Liver (tissue), 9 donors: ENCODE results near the gene ADM5. TPM values are rescaled to one million over a fixed set of nuclear protein-coding genes. Genes with fewer than 3 reads are reported as not detected.

Source experiments
- DNase-seq: peaks from one replicate; pipeline ENCODE4 v3.0.0-alpha.2; 2017; ENCODE audit warnings: low spot score
- H3K27ac ChIP-seq, 2 donors: one replicate each; pipeline ENCODE4 v1.7.0; 2013; ENCODE audit warnings: inconsistent platforms in 2 of 2, low read length in 2 of 2, control low read depth in 1 of 2, low read depth in 1 of 2, mild to moderate bottlenecking in 1 of 2
- H3K27me3 ChIP-seq, 4 donors: one replicate each; pipeline versions ENCODE4 v1.6.1 to v1.7.0; 2013; ENCODE audit warnings: low read length in 3 of 4, inconsistent platforms in 1 of 4, mild to moderate bottlenecking in 1 of 4, moderate library complexity in 1 of 4; ENCODE audit not compliant: control insufficient read depth in 4 of 4, insufficient read depth in 4 of 4
- H3K36me3 ChIP-seq, 4 donors: one replicate each; pipeline versions ENCODE4 v1.6.1 to v1.7.0; 2013; ENCODE audit warnings: low read length in 3 of 4, mild to moderate bottlenecking in 3 of 4, low read depth in 1 of 4, moderate library complexity in 1 of 4; ENCODE audit not compliant: control insufficient read depth in 4 of 4, insufficient read depth in 3 of 4
- H3K4me1 ChIP-seq, 4 donors: one replicate each; pipeline versions ENCODE4 v1.6.1 to v1.7.0; 2013; ENCODE audit warnings: low read length in 3 of 4, mild to moderate bottlenecking in 3 of 4, moderate library complexity in 1 of 4; ENCODE audit not compliant: control insufficient read depth in 4 of 4, insufficient read depth in 4 of 4
- H3K4me3 ChIP-seq, 3 donors: one replicate each; pipeline versions ENCODE4 v1.6.1 to v1.7.0; 2013; ENCODE audit warnings: low read length in 3 of 3, control low read depth in 1 of 3, low read depth in 1 of 3, mild to moderate bottlenecking in 1 of 3
- H3K9ac ChIP-seq, 2 donors: one replicate each; pipeline ENCODE4 v1.7.0; 2013; ENCODE audit warnings: low read length in 2 of 2, mild to moderate bottlenecking in 2 of 2, moderate library complexity in 2 of 2, control low read depth in 1 of 2, low read depth in 1 of 2
- H3K9me3 ChIP-seq, 4 donors: one replicate each; pipeline versions ENCODE4 v1.6.1 to v1.7.0; 2013; ENCODE audit warnings: low read length in 3 of 4; ENCODE audit not compliant: control insufficient read depth in 4 of 4
- ATF3 ChIP-seq: IDR thresholded peaks from 2 replicates; pipeline ENCODE4 v1.6.1; 2016; ENCODE audit warnings: antibody characterized with exemption
- CTCF ChIP-seq: fragments of 150-350 bp; IDR thresholded peaks from 2 replicates; pipeline ENCODE4 v1.5.1; 2017; ENCODE audit warnings: improper control_type of control experiment, low read depth, low read length; ENCODE audit not compliant: missing input control
- EGR1 ChIP-seq, 2 donors: IDR thresholded peaks; 2 replicates each; pipeline ENCODE4 v1.6.1; 2016 to 2018; ENCODE audit warnings: antibody characterized with exemption in 2 of 2, low read depth in 2 of 2
- FOXA1 ChIP-seq: IDR thresholded peaks from 2 replicates; pipeline ENCODE4 v1.6.1; 2016; ENCODE audit warnings: antibody characterized with exemption
- GABPA ChIP-seq, 2 donors: IDR thresholded peaks in 1 of 2; conservative IDR thresholded peaks in 1 of 2; 2 replicates each; pipeline ENCODE4 v1.6.1; 2016; ENCODE audit warnings: antibody characterized with exemption in 2 of 2, mild to moderate bottlenecking in 1 of 2, moderate library complexity in 1 of 2
- HNF4A ChIP-seq, 2 donors: conservative IDR thresholded peaks; 2 replicates each; pipeline ENCODE4 v1.6.1; 2016; ENCODE audit warnings: antibody characterized with exemption in 2 of 2, mild to moderate bottlenecking in 2 of 2
- HNF4G ChIP-seq: IDR thresholded peaks from 2 replicates; pipeline ENCODE4 v1.6.1; 2016; ENCODE audit warnings: antibody characterized with exemption
- JUND ChIP-seq, 2 donors: IDR thresholded peaks; 2 replicates each; pipeline ENCODE4 v1.6.1; 2016; ENCODE audit warnings: antibody characterized with exemption in 2 of 2
- MAX ChIP-seq: IDR thresholded peaks from 2 replicates; pipeline ENCODE4 v1.6.1; 2016; ENCODE audit warnings: antibody characterized with exemption
- NR2F2 ChIP-seq: IDR thresholded peaks from 2 replicates; pipeline ENCODE4 v1.6.1; 2016; ENCODE audit warnings: antibody characterized with exemption
- RAD21 ChIP-seq, 2 donors: IDR thresholded peaks; 2 replicates each; pipeline ENCODE4 v1.6.1; 2016; ENCODE audit warnings: antibody characterized with exemption in 2 of 2, mild to moderate bottlenecking in 2 of 2
- RXRA ChIP-seq, 2 donors: IDR thresholded peaks; 2 replicates each; pipeline ENCODE4 v1.6.1; 2017 to 2018; ENCODE audit warnings: antibody characterized with exemption in 2 of 2, mild to moderate bottlenecking in 1 of 2
- SP1 ChIP-seq: IDR thresholded peaks from 2 replicates; pipeline ENCODE4 v1.6.1; 2018; ENCODE audit warnings: antibody characterized with exemption, mild to moderate bottlenecking
- TAF1 ChIP-seq: conservative IDR thresholded peaks from 2 replicates; pipeline ENCODE4 v1.6.1; 2016; ENCODE audit warnings: antibody characterized with exemption, mild to moderate bottlenecking
- YY1 ChIP-seq: IDR thresholded peaks from 2 replicates; pipeline ENCODE4 v1.6.1; 2016; ENCODE audit warnings: antibody characterized with exemption, mild to moderate bottlenecking
- ZBTB33 ChIP-seq: IDR thresholded peaks from 2 replicates; pipeline ENCODE4 v1.6.1; 2016; ENCODE audit warnings: antibody characterized with exemption
- WGBS: extraction: QIAGEN DNeasy Blood & Tissue Kit; methylation state at CpG from one replicate; pipeline ENCODE4 v1.1.7; 2013; 5-methylcytosine and 5-hydroxymethylcytosine counted together
- polyA plus RNA-seq, 2 donors: library from polyadenylated mRNA; stranded (reverse) in 1 of 2; unstranded in 1 of 2; fragments of 200-250 nt in 1 of 2; fragments of >200 nt in 1 of 2; fragmentation: Nextera tagmentation in 1 of 2; extraction: Ambion mirVana in 1 of 2; gene quantifications; one replicate each; pipeline versions ENCODE4 v1.2.1 to v1.2.3, GENCODE V29; 2013 to 2015
- total RNA-seq, 2 donors: library from RNA; depleted of rRNA; stranded (reverse); fragments of >200 nt; gene quantifications; one replicate each; pipeline ENCODE4 v1.2.3, GENCODE V29; 2014
- TF ChIP-seq, protein P1 (sequence below): IDR thresholded peaks from 2 replicates; pipeline ENCODE4 v1.6.1; 2016; ENCODE audit warnings: antibody characterized with exemption, mild to moderate bottlenecking
- donor health status: healthy.
- donor health status: healthy.
- donor health status: healthy.
- donor health status: healthy.
- donor health status: healthy.

The ADM5 gene
- total and polyA plus RNA-seq, 4 donors: 0.11 to 0.84 (median 0.26) TPM

GRCh38 chr19:49687566-49688316 is 1.7 kb upstream of the ADM5 start:
- no peak overlapping the region for H3K4me3 ChIP-seq
- no peaks in the 10 kb centered on the region for H3K27me3 ChIP-seq
- no peak for TF ChIP-seq SP1
- no peak for TF ChIP-seq JUND (IDR thresholded peaks at IDR 0.05)
- TF ChIP-seq NR2F2: no peak
- TF ChIP-seq MAX: no peak
- TF ChIP-seq HNF4G: no peak
- no peak for TF ChIP-seq EGR1 (IDR thresholded peaks at IDR 0.05; ENCODE audit: low read depth in 2 of 2)
- no peak for TF ChIP-seq YY1
- TF ChIP-seq RXRA (IDR thresholded peaks at IDR 0.05): no peak
- no peak for TF ChIP-seq ZBTB33
- no peak for TF ChIP-seq FOXA1
- TF ChIP-seq RAD21 (IDR thresholded peaks at IDR 0.05): no peak
- WGBS: 75% methylated on average over 26 of the region's 26 CpGs
- H3K9ac ChIP-seq: no peak overlapping the region
- H3K4me1 ChIP-seq: peaks cover 3 to 36% (median 16%) of the 10 kb centered on the region in 4 donors
- no peak overlapping the region for H3K27ac ChIP-seq
- peaks cover 0 to 39% (median 10%) of the 10 kb centered on the region in 4 donors for H3K36me3 ChIP-seq
- DNase-seq: no peak
- H3K9me3 ChIP-seq: no peaks in the 10 kb centered on the region

- 83% methylated on average over 12 of the region's 12 CpGs for WGBS
- Histone ChIP-seq H3K27me3 (no peaks in the 10 kb centered on the region), H3K36me3 (peaks cover 0 to 36% (median 9%) of the 10 kb centered on the region in 4 donors), H3K4me3 (no peak overlapping the region), H3K9me3 (no peaks in the 10 kb centered on the region), H3K4me1 (peaks cover 3 to 36% (median 16%) of the 10 kb centered on the region in 4 donors), H3K27ac (peak overlapping the region in 1 of 2 donors; percentile 12), H3K9ac (no peak overlapping the region)
- no peak for DNase-seq
- TF ChIP-seq HNF4A (conservative IDR thresholded peaks at IDR 0.05) (no peak), EGR1 (IDR thresholded peaks at IDR 0.05; ENCODE audit: low read depth in 2 of 2) (no peak), ATF3 (no peak), CTCF (no peak), NR2F2 (no peak), FOXA1 (no peak), RAD21 (IDR thresholded peaks at IDR 0.05) (no peak), TAF1 (no peak), JUND (IDR thresholded peaks at IDR 0.05) (no peak), SP1 (no peak), YY1 (no peak), GABPA (IDR thresholded peaks at IDR 0.05 in 1 of 2, conservative IDR thresholded peaks at IDR 0.05 in 1 of 2) (no peak), ZBTB33 (no peak), HNF4G (no peak), RXRA (IDR thresholded peaks at IDR 0.05) (no peak), MAX (no peak)
- TF ChIP-seq, protein P1, sequence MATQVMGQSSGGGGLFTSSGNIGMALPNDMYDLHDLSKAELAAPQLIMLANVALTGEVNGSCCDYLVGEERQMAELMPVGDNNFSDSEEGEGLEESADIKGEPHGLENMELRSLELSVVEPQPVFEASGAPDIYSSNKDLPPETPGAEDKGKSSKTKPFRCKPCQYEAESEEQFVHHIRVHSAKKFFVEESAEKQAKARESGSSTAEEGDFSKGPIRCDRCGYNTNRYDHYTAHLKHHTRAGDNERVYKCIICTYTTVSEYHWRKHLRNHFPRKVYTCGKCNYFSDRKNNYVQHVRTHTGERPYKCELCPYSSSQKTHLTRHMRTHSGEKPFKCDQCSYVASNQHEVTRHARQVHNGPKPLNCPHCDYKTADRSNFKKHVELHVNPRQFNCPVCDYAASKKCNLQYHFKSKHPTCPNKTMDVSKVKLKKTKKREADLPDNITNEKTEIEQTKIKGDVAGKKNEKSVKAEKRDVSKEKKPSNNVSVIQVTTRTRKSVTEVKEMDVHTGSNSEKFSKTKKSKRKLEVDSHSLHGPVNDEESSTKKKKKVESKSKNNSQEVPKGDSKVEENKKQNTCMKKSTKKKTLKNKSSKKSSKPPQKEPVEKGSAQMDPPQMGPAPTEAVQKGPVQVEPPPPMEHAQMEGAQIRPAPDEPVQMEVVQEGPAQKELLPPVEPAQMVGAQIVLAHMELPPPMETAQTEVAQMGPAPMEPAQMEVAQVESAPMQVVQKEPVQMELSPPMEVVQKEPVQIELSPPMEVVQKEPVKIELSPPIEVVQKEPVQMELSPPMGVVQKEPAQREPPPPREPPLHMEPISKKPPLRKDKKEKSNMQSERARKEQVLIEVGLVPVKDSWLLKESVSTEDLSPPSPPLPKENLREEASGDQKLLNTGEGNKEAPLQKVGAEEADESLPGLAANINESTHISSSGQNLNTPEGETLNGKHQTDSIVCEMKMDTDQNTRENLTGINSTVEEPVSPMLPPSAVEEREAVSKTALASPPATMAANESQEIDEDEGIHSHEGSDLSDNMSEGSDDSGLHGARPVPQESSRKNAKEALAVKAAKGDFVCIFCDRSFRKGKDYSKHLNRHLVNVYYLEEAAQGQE: no peak
These were observed 762 bp upstream of the ADM5 start for GRCh38 chr19:49688531-49689132.
